Uterus (tissue), 4 donors: Measurements from ENCODE around the gene FRMD4B. TPM values are rescaled to one million over a fixed set of nuclear protein-coding genes. Genes with fewer than 3 reads are reported as not detected.
"Not testable (repeated sequence)": the region's sequence is repeated elsewhere in the genome, so short reads cannot be mapped to it uniquely, and the experiment has no call there.

ENCODE experiments used
- DNase-seq, 2 donors: peaks; one replicate each; pipeline ENCODE4 v3.0.0-alpha.2; 2019 to 2020
- H3K27ac ChIP-seq, 2 donors: fragments of 200-600 bp; sonication (generic); 1 replicate in 1 of 2; 2 replicates in 1 of 2; pipeline ENCODE4 v1.5.1; 2016 to 2018
- H3K27me3 ChIP-seq, 2 donors: fragments of 200-600 bp; sonication (generic); one replicate each; pipeline ENCODE4 v1.5.1; 2018 to 2019; ENCODE audit warnings: control low read depth in 1 of 2
- H3K36me3 ChIP-seq, 2 donors: fragments of 200-600 bp; sonication (generic); one replicate each; pipeline ENCODE4 v1.5.1; 2019; ENCODE audit warnings: control low read depth in 1 of 2
- H3K4me1 ChIP-seq, 2 donors: fragments of 200-600 bp; sonication (generic); one replicate each; pipeline ENCODE4 v1.5.1; 2018 to 2019; ENCODE audit warnings: control low read depth in 1 of 2
- H3K4me3 ChIP-seq, 2 donors: fragments of 200-600 bp; sonication (generic); 1 replicate in 1 of 2; 2 replicates in 1 of 2; pipeline ENCODE4 v1.5.1; 2018 to 2019; ENCODE audit warnings: mild to moderate bottlenecking in 1 of 2
- H3K9me3 ChIP-seq, 2 donors: fragments of 200-600 bp; sonication (generic); one replicate each; pipeline ENCODE4 v1.5.1; 2019; ENCODE audit warnings: control low read depth in 1 of 2
- CTCF ChIP-seq, 4 experiments: fragments of 200-600 bp in 2 of 4; fragments of 450-650 bp in 2 of 4; sonication (generic) in 2 of 4; IDR thresholded peaks; one replicate each; pipeline ENCODE4 v1.5.1; 2016 to 2019; ENCODE audit warnings: antibody characterized with exemption in 4 of 4, mild to moderate bottlenecking in 2 of 4, moderate library complexity in 1 of 4
- POLR2A ChIP-seq, 2 donors: fragments of 450-650 bp; IDR thresholded peaks; one replicate each; pipeline ENCODE4 v1.6.1; 2016; ENCODE audit warnings: antibody characterized with exemption in 2 of 2, mild to moderate bottlenecking in 1 of 2, moderate library complexity in 1 of 2
- intact Hi-C: fragments of 100-400 bp; cut with DNase I; formaldehyde crosslinking; loops from one replicate; pipeline ENCODE4 v1.15.1; 2023; ENCODE audit warnings: low total_unique reads
- total RNA-seq, 4 donors: library from RNA; depleted of rRNA in 3 of 4; stranded (reverse); fragments of >200 nt in 3 of 4; gene quantifications; one replicate each; pipeline versions ENCODE4 v1.1.0 to v1.2.4, GENCODE V29; 2014 to 2023
- donor health status: DM: yes; HTN: yes; CAD: no.

Gene FRMD4B
- total RNA-seq, 4 donors from 2014 or later, result 9.4 to 87.0 (median 23.6) TPM

- Histone ChIP-seq H3K27me3 (no peaks in the 10 kb centered on the region), H3K27ac (no peak overlapping the region), H3K4me3 (no peak overlapping the region), H3K9me3 (no peaks in the 10 kb centered on the region), H3K36me3 (no peaks in the 10 kb centered on the region), H3K4me1 (no peaks in the 10 kb centered on the region)
- intact Hi-C loops, result no loop called here
- no peak for DNase-seq
- TF ChIP-seq CTCF (IDR thresholded peaks at IDR 0.05), result no peak
- TF ChIP-seq POLR2A (IDR thresholded peaks at IDR 0.05), result no peak
Measured at GRCh38 chr3:69240651-69241568, 145.0 kb downstream of the FRMD4B start.

- H3K4me3 ChIP-seq, result no peak overlapping the region
- H3K36me3 ChIP-seq, result no peaks in the 10 kb centered on the region
- intact Hi-C loops, result no loop called here
- no peaks in the 10 kb centered on the region for H3K4me1 ChIP-seq
- no peak overlapping the region for H3K27ac ChIP-seq
- H3K9me3 ChIP-seq, result no peaks in the 10 kb centered on the region
- no peak for DNase-seq
- no peaks in the 10 kb centered on the region for H3K27me3 ChIP-seq
- TF ChIP-seq POLR2A (IDR thresholded peaks at IDR 0.05) (no peak), CTCF (IDR thresholded peaks at IDR 0.05) (no peak)
Measured at GRCh38 chr3:69239063-69239462, 146.8 kb downstream of the FRMD4B start.

- peak overlapping the region in 1 of 2 donors; percentile 33 for H3K27ac ChIP-seq
- H3K4me3 ChIP-seq, result no peak overlapping the region
- DNase-seq, result no peak
- TF ChIP-seq CTCF (IDR thresholded peaks at IDR 0.05) (no peak), POLR2A (IDR thresholded peaks at IDR 0.05) (no peak)
- no peaks in the 10 kb centered on the region for H3K27me3 ChIP-seq
- H3K9me3 ChIP-seq, result no peaks in the 10 kb centered on the region
- intact Hi-C loops, result no loop called here
- H3K4me1 ChIP-seq, result no peaks in the 10 kb centered on the region
- H3K36me3 ChIP-seq, result no peaks in the 10 kb centered on the region
Measured at GRCh38 chr3:69236812-69237707, 148.8 kb downstream of the FRMD4B start.

GRCh38 chr3:69235882-69236281 lies 150.0 kb downstream of the FRMD4B start:
- TF ChIP-seq POLR2A (IDR thresholded peaks at IDR 0.05), result no peak
- no peak for TF ChIP-seq CTCF (IDR thresholded peaks at IDR 0.05)
- intact Hi-C loops, result no loop called here
- Histone ChIP-seq H3K36me3 (no peaks in the 10 kb centered on the region), H3K27me3 (no peaks in the 10 kb centered on the region), H3K4me1 (no peaks in the 10 kb centered on the region), H3K4me3 (no peak overlapping the region), H3K27ac (no peak overlapping the region), H3K9me3 (no peaks in the 10 kb centered on the region)
- no peak for DNase-seq

- intact Hi-C loops, H3K9me3 ChIP-seq, H3K36me3 ChIP-seq, DNase-seq, H3K4me1 ChIP-seq, H3K4me3 ChIP-seq, H3K27me3 ChIP-seq, H3K27ac ChIP-seq: not testable (repeated sequence)
Measured at GRCh38 chr3:69235227-69235626, 150.7 kb downstream of the FRMD4B start.
